ENCODE results near the gene MMP3. TPM values are rescaled to one million over a fixed set of nuclear protein-coding genes. Genes with fewer than 3 reads are reported as not detected.

The MMP3 gene
- polyA plus RNA-seq, 3 donors: not detected

GRCh38 chr11:102830001-102830727 lies 13.2 kb downstream of the MMP3 start:
- Histone ChIP-seq H3K4me3 (replicated peaks in 1 of 3; ENCODE audit: low read depth in 2 of 3, low read length in 3 of 3) (no peak overlapping the region), H3K27me3 (ENCODE audit: control insufficient read depth in 2 of 2, insufficient read depth in 2 of 2, low read length in 2 of 2) (peaks cover 22 to 32% of the 10 kb centered on the region in 2 donors), H3K4me2 (replicated peaks; ENCODE audit: extremely low read depth, low read length, poor library complexity, severe bottlenecking) (no peak overlapping the region), H3K9ac (ENCODE audit: insufficient read depth, low read length, poor library complexity, severe bottlenecking) (no peak overlapping the region), H4K20me1 (ENCODE audit: insufficient read depth, low read length) (no peaks in the 10 kb centered on the region), H3K27ac (ENCODE audit: low read depth in 1 of 2, low read length in 2 of 2) (no peak overlapping the region), H2AFZ (ENCODE audit: insufficient read depth, low read depth, low read length, poor library complexity, severe bottlenecking) (no peak overlapping the region), H3K79me2 (ENCODE audit: insufficient read depth, low read length) (no peaks in the 10 kb centered on the region), H3K36me3 (replicated peaks in 1 of 2; ENCODE audit: control insufficient read depth in 1 of 2, insufficient read depth in 2 of 2, low read length in 2 of 2) (no peaks in the 10 kb centered on the region), H3K9me3 (replicated peaks in 1 of 2; ENCODE audit: control insufficient read depth in 1 of 2, insufficient read depth in 1 of 2, low read length in 2 of 2) (peaks cover 4 to 7% of the 10 kb centered on the region in 2 donors), H3K4me1 (ENCODE audit: control insufficient read depth in 1 of 2, insufficient read depth in 2 of 2, low read length in 2 of 2) (no peaks in the 10 kb centered on the region)
- peaks cover 29 to 37% (median 30%) of the 10 kb centered on the region in 3 donors for H3K27me3 Mint-ChIP-seq (ENCODE audit: low read depth in 3 of 3)
- intact Hi-C loops (cut with micrococcal nuclease): no loop called here
- 39% methylated on average over 3 of the region's 5 CpGs for WGBS (ENCODE audit: insufficient coverage)
- TF ChIP-seq, protein P1, sequence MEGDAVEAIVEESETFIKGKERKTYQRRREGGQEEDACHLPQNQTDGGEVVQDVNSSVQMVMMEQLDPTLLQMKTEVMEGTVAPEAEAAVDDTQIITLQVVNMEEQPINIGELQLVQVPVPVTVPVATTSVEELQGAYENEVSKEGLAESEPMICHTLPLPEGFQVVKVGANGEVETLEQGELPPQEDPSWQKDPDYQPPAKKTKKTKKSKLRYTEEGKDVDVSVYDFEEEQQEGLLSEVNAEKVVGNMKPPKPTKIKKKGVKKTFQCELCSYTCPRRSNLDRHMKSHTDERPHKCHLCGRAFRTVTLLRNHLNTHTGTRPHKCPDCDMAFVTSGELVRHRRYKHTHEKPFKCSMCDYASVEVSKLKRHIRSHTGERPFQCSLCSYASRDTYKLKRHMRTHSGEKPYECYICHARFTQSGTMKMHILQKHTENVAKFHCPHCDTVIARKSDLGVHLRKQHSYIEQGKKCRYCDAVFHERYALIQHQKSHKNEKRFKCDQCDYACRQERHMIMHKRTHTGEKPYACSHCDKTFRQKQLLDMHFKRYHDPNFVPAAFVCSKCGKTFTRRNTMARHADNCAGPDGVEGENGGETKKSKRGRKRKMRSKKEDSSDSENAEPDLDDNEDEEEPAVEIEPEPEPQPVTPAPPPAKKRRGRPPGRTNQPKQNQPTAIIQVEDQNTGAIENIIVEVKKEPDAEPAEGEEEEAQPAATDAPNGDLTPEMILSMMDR (IDR thresholded peaks at IDR 0.05): no peak
- H3K4me3 Mint-ChIP-seq: peak overlapping the region in 1 of 2 donors; percentile 49
- H3K27ac Mint-ChIP-seq: no peak overlapping the region
- DNase-seq: no peak
- peaks cover 0 to 8% (median 0%) of the 10 kb centered on the region in 7 donors for H3K9me3 Mint-ChIP-seq
- no peaks in the 10 kb centered on the region for H3K36me3 Mint-ChIP-seq
- no peaks in the 10 kb centered on the region for H3K4me1 Mint-ChIP-seq

GRCh38 chr11:102829316-102830000 lies 14.0 kb downstream of the MMP3 start:
- Mint-ChIP-seq H3K36me3 (no peaks in the 10 kb centered on the region), H3K27ac (no peak overlapping the region), H3K4me1 (peaks cover 3% of the 10 kb centered on the region), H3K4me3 (no peak overlapping the region), H3K9me3 (peaks cover 0 to 11% (median 0%) of the 10 kb centered on the region in 7 donors), H3K27me3 (ENCODE audit: low read depth in 3 of 3) (peaks cover 29 to 36% (median 30%) of the 10 kb centered on the region in 3 donors)
- Histone ChIP-seq H2AFZ (ENCODE audit: insufficient read depth, low read depth, low read length, poor library complexity, severe bottlenecking) (no peak overlapping the region), H3K36me3 (replicated peaks in 1 of 2; ENCODE audit: control insufficient read depth in 1 of 2, insufficient read depth in 2 of 2, low read length in 2 of 2) (no peaks in the 10 kb centered on the region), H3K27ac (ENCODE audit: low read depth in 1 of 2, low read length in 2 of 2) (no peak overlapping the region), H3K9me3 (replicated peaks in 1 of 2; ENCODE audit: control insufficient read depth in 1 of 2, insufficient read depth in 1 of 2, low read length in 2 of 2) (peaks cover 4 to 7% of the 10 kb centered on the region in 2 donors), H3K4me1 (ENCODE audit: control insufficient read depth in 1 of 2, insufficient read depth in 2 of 2, low read length in 2 of 2) (no peaks in the 10 kb centered on the region), H3K4me3 (replicated peaks in 1 of 3; ENCODE audit: low read depth in 2 of 3, low read length in 3 of 3) (no peak overlapping the region), H3K4me2 (replicated peaks; ENCODE audit: extremely low read depth, low read length, poor library complexity, severe bottlenecking) (no peak overlapping the region), H3K79me2 (ENCODE audit: insufficient read depth, low read length) (no peaks in the 10 kb centered on the region), H4K20me1 (ENCODE audit: insufficient read depth, low read length) (no peaks in the 10 kb centered on the region), H3K9ac (ENCODE audit: insufficient read depth, low read length, poor library complexity, severe bottlenecking) (no peak overlapping the region), H3K27me3 (ENCODE audit: control insufficient read depth in 2 of 2, insufficient read depth in 2 of 2, low read length in 2 of 2) (peaks cover 22 to 32% of the 10 kb centered on the region in 2 donors)
- intact Hi-C loops (cut with micrococcal nuclease): no loop called here
- no peak for DNase-seq
- TF ChIP-seq, protein P1 (IDR thresholded peaks at IDR 0.05): no peak
- WGBS (ENCODE audit: insufficient coverage): 70% methylated on average over 4 of the region's 6 CpGs

Measured in CD14-positive monocyte (primary cell).